NCI-H187 treated with DMSO at 0.1 percent for 48 hours (cell line): ENCODE results near the gene UNK.
"Not testable (repeated sequence)": the region's sequence is repeated elsewhere in the genome, so short reads cannot be mapped to it uniquely, and the experiment has no call there.

Experiments
- DNase-seq: peaks from one replicate; lab custom pipeline; 2025; lab: John Stamatoyannopoulos, UW

The UNK gene

GRCh38 chr17:75806822-75807500, 22.4 kb downstream of the UNK start:
- no peak for DNase-seq

GRCh38 chr17:75807861-75808260, 23.3 kb downstream of the UNK start:
- DNase-seq, result no peak

GRCh38 chr17:75808549-75808904, 23.9 kb downstream of the UNK start:
- no peak for DNase-seq

- DNase-seq, result no peak
Measured at GRCh38 chr17:75808905-75809621, 24.5 kb downstream of the UNK start.

GRCh38 chr17:75809631-75810111, 25.1 kb downstream of the UNK start:
- DNase-seq, result no peak

- no peak for DNase-seq
Measured at GRCh38 chr17:75810216-75810615, 25.6 kb downstream of the UNK start.

- not testable (repeated sequence) for DNase-seq
Measured at GRCh38 chr17:75810756-75811155, 26.1 kb downstream of the UNK start.

GRCh38 chr17:75811174-75811573, 26.6 kb downstream of the UNK start:
- no peak for DNase-seq

GRCh38 chr17:75812096-75813013, 27.7 kb downstream of the UNK start:
- DNase-seq, result no peak

- no peak for DNase-seq
Measured at GRCh38 chr17:75813081-75814020, 28.7 kb downstream of the UNK start.

- no peak for DNase-seq
Measured at GRCh38 chr17:75814021-75814395, 29.4 kb downstream of the UNK start.

GRCh38 chr17:75814900-75815373, 30.3 kb downstream of the UNK start:
- no peak for DNase-seq

- DNase-seq, result no peak
Measured at GRCh38 chr17:75815399-75815798, 30.8 kb downstream of the UNK start.

- no peak for DNase-seq
Measured at GRCh38 chr17:75816693-75817092, 32.1 kb downstream of the UNK start.

- no peak for DNase-seq
Measured at GRCh38 chr17:75817571-75817970, 33.0 kb downstream of the UNK start.

- no peak for DNase-seq
Measured at GRCh38 chr17:75818326-75818885, 33.8 kb downstream of the UNK start.

- no peak for DNase-seq
Measured at GRCh38 chr17:75819116-75819515, 34.5 kb downstream of the UNK start.

GRCh38 chr17:75819678-75820077, 35.1 kb downstream of the UNK start:
- DNase-seq, result no peak

GRCh38 chr17:75820094-75821080, 35.8 kb downstream of the UNK start:
- DNase-seq, result no peak

GRCh38 chr17:75821552-75821951, 36.9 kb downstream of the UNK start:
- DNase-seq, result no peak
